Measurements from ENCODE around the gene SLC12A8.

Gene SLC12A8

DNA sequence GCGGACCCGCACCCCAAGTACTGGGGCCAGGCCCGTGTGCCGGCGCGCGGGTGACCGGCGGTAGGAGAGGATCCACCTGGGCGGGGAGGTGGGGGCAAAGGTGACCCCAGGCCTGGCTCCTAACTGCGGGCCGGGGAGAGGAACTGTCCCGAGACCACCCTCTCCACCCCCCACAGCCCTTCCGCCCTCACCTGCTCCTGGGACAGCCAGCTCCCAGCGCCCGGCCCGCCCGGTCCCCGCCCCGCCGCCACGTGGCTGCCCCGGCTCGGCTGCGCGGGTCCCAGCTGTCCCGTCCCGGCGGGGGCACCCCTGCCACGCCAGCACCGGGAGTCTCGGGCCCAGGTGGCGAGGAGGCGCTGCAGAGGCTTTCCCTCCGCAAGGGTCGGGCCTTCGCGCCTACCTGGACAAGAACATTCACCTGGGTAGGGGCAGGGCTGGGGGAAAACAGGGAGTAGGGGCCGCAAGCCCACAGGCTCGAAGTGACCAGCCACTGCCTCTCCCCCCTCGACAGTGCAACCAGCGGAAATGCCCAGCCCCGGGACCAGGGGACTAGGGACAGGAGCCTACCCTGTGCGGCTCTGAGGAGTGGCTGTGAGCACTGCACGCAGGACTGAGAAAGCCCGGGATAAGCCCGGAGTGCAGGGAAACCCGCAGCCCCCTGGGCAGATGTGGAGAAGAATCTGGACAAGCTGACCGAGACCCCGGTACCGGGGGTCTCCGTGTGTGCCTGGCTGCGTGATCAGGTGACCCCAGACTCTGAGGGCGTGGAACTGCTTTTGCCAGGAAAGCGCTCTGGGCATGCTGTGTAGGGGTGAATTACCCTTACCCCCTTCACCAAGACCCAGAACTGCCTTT lies at the start of gene SLC12A8:
Gene SLC12A8, minus strand, starts transcription at position 240 of the 855 bp plus-strand sequence. CDS start 1,399 bp downstream, outside the sequence.
- no peak for DNase-seq

DNA sequence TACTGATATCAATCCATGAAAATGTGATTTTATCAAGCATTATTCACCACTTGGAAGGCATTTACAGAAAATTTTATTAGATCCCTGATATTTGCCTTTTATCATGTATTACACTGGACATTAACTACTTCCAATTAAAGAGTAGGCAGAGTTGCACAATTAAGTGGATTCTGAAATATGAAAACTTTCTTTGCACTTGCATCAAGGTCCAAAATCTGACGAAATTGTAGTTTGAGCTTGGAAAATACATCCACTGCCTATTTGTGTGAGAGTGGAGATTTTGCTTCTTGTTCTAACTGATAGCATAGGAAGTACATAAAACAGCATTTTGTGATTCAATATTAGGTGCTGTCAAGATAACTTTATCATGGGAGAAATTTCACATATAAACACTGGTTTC lies 49.6 kb upstream of the SLC12A8 start:
- DNase-seq = no peak

GRCh38 chr3:125261031-125261430 lies 48.5 kb upstream of the SLC12A8 start:
- DNase-seq = no peak

- DNase-seq = no peak
Observed at GRCh38 chr3:125260158-125260557, 47.6 kb upstream of the SLC12A8 start.

- no peak for DNase-seq
Observed at GRCh38 chr3:125257536-125257935, 45.0 kb upstream of the SLC12A8 start.

DNA sequence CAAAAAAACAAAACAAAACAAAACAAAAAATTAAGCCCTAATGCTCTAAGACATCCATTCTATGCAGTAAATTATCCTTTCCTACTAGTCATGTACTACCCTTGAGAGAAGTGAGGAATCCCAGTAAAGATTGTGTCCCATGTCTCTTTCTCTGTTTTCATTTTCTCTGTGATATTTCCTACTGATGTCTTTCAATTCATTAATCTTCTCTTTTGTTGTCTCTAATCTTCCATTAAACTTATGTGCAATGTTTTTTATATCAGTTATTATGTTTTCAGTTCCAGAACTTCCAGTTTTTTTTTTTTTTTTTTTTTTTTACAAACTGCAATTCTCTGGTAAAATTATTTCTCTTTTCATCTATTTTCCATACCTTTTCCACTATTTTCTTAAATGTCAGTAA lies 44.1 kb upstream of the SLC12A8 start:
- DNase-seq = no peak

- DNase-seq = no peak
Observed at GRCh38 chr3:125250973-125251372, 38.4 kb upstream of the SLC12A8 start.

DNA sequence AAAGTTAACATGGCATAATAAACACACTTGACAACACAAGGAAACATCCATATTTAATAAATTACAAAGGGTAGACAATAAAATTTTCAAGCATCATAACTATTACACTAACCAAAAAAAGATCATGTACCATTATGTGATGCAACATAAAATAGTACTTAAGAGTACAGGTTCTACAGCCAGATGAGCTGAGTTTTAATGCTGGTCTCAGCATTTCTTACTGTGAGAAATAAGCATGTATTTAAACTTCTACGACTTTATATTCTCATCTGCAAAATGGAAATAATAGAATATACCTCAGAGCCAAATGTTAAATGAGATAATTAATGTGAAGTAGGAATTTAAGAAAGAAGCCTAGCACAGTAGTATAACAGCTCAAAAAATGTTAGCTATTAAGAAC lies 33.7 kb upstream of the SLC12A8 start:
- DNase-seq = no peak

DNA sequence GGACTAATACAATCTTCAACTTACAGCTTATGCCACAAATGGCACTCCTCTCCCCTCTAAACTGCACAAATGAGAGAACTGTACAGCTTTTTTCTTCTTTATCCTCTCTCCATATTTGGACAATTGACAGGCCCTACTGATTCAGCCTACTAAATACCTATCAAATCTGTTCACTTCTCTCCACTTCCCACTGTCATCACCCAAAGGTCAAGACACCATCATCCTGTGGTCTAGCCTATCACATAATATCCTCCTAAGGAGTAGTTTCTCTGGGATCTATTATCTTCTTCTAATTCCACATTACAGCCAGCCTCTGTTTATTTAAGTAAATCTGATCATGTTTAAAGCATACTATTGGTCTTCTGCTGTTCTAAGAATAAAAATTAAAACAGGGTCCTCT lies 33.0 kb upstream of the SLC12A8 start:
- peak; percentile 69 for DNase-seq

DNA sequence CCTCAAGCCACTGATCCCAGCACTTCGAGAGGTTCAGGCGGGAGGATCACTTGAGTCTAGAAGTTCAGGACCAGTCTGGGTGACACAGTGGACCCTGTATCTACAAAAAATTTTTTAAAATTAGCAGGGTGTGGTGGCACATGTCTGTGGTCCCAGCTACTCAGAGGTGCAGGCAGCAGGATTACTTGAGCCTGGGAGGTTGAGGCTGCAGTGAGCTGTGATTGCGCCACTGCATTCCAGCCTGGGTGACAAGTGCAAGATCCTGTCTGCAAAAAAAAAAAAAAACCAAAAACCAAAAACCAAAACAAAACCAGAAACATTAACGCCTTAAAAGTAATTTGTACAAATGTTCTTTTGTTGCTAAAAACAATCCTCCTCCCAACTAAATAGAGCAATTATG lies 27.9 kb upstream of the SLC12A8 start:
- peak; percentile 42 for DNase-seq

DNA sequence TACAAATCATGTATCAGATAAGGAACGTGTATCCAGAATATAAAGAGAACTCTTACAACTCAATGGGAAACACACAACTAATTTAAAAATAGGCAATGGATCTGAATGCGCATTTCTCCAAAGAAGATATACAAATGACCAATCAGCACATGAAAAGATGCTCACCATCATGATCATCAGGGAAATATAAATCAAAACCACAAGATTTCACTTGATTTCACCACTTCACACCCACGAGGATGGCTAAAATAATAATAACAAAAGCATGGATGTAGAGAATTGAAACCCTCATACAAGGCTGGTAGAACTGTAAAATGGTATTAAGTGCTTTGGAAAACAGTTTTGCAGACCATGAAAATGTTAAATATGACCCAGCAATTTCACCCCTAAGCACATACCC lies 26.7 kb upstream of the SLC12A8 start:
- DNase-seq = no peak

DNA sequence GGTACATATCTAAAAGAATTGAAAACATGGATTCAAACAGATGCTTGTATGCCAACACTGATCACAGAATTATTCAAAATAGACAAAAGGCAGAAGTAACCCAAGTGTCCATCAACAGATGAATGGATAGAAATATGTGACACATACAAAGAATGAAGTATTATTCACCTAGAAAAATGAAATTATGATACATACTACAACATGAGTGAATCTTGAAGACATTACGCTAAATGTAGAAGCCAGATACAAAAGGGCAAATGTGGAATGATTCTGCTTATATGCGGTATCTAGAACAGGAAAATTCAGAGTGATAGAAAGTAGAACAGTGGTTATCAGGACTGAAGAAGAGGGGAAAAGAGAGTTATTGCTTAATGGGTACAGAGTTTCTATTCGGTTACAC lies 26.2 kb upstream of the SLC12A8 start:
- DNase-seq = no peak

GRCh38 chr3:125236331-125236903 lies 23.9 kb upstream of the SLC12A8 start:
- peak; percentile 36 for DNase-seq

DNA sequence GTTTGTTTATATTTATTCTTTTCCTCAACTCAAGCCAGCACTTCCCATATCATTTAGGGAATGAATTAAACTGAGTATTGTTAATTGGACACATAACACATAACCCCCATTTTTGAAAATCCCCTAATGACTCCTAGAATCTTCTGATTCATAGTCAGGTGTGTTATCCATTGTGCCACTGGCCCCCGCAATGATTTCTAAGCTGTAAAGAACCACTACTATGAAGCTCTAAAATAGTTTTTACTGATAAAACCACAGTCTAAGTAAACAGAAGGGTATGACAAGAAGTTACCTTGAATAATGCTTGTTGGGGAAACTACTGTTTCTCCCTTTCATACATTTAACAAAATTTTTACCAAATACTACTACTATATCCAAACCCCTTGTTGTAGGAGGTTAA lies 22.3 kb upstream of the SLC12A8 start:
- no peak for DNase-seq

DNA sequence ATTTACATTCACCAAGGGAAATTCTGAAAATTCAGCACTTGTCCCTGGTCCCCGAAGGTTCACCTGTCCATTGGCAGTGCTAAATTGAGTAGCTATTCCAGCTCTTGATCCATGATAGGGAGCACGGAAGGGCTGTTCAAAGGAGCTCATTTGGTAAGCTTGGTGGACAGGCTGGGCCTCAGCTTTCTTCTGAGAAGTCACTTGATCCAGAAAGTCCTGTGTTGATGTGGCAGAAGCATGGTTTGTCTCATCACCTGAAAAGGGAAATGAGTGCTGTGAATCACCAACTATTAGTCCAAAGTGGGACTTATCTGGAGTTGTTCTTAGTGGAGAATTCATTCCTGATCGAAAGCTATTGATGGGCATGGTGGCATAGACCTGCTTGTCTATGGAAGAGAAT lies 19.9 kb upstream of the SLC12A8 start:
- DNase-seq = no peak

- DNase-seq = peak; percentile 68
Observed at GRCh38 chr3:125231895-125232294, 19.3 kb upstream of the SLC12A8 start.

DNA sequence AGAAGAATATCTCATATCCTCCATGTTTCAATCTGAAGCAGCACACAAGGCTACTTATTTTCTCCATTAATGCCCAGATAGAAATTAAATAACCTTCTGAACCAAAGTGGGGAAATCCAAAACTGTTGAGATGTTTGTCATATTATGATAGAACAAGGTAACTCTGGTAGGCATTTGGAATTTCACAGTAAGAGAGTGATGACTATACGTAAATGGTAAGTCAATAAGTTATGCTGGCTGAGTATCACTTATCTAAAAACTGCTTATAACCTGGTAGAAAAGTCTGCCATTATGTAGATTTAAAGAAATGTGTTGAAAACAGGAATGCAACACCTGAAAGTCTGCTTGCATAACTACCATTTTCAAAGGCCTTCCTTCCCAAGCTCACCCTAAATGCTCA lies 17.2 kb upstream of the SLC12A8 start:
- no peak for DNase-seq

- DNase-seq = no peak
Observed at GRCh38 chr3:125229168-125229567, 16.6 kb upstream of the SLC12A8 start.

DNA sequence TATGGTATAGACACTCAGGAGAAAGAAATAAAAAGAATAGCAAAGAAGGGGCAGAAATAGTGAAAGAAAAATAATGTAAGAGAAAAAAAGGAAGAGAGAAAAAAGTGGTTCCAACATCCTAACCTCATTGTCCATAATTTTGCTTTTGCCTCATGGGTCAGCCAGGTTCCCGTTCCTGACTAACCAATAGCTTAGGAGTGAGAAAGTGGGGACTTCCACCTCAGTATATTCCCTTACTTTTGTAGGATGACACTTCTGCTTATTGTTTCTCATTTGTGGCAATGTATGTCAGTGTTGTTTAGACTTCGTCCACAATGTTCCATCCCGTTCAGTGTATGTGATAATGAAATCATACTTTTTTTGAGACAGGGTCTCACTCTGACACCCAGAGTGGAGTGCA lies 9.3 kb upstream of the SLC12A8 start:
- no peak for DNase-seq

- peak; percentile 72 for DNase-seq
Observed at GRCh38 chr3:125220727-125221429, 8.3 kb upstream of the SLC12A8 start.

- DNase-seq = peak; percentile 22
Observed at GRCh38 chr3:125220183-125220582, 7.6 kb upstream of the SLC12A8 start.

GRCh38 chr3:125219261-125219701 lies 6.7 kb upstream of the SLC12A8 start:
- DNase-seq = no peak

DNA sequence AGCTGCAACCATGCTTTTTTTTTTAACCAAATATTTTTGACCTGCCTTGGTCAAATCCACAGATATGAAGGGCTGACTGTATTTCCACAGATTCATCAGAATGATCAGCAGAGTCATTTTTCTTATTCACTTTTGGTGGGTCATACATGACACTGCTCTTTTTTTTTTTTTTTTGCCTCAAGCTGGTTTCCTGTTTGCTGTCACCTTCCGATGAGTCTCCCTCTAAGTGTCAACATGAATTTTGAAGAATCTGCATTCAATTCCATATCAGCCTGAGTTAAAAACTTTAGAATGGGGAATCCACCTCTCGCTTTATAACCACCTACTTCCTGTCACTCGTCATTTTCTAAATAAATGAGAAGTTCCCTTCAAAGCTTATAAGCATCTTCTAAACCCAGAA lies 2.2 kb upstream of the SLC12A8 start:
- DNase-seq = no peak
